Vagina (tissue), 2 donors: ENCODE measurements around the gene RAB27A.
"Not testable (repeated sequence)": the region's sequence is repeated elsewhere in the genome, so short reads cannot be mapped to it uniquely, and the experiment has no call there.

ENCODE experiments used
- CTCF ChIP-seq, 3 experiments: fragments of 450-650 bp in 2 of 3; fragments of 200-600 bp in 1 of 3; sonication (generic) in 1 of 3; IDR thresholded peaks; one replicate each; pipeline ENCODE4 v1.5.1; 2017 to 2019; ENCODE audit warnings: antibody characterized with exemption in 3 of 3, mild to moderate bottlenecking in 2 of 3, moderate library complexity in 2 of 3
- POLR2A ChIP-seq, 2 donors: fragments of 450-650 bp; IDR thresholded peaks; one replicate each; pipeline ENCODE4 v1.6.1; 2017; ENCODE audit warnings: antibody characterized with exemption in 2 of 2, mild to moderate bottlenecking in 2 of 2, moderate library complexity in 2 of 2
- POLR2AphosphoS5 ChIP-seq, 2 donors: sonication (generic); formaldehyde crosslinking; IDR thresholded peaks; one replicate each; pipeline ENCODE4 v1.9.0; 2017; ENCODE audit warnings: antibody characterized with exemption in 2 of 2, mild to moderate bottlenecking in 2 of 2, low read depth in 1 of 2; ENCODE audit not compliant: insufficient read depth in 1 of 2

DNA sequence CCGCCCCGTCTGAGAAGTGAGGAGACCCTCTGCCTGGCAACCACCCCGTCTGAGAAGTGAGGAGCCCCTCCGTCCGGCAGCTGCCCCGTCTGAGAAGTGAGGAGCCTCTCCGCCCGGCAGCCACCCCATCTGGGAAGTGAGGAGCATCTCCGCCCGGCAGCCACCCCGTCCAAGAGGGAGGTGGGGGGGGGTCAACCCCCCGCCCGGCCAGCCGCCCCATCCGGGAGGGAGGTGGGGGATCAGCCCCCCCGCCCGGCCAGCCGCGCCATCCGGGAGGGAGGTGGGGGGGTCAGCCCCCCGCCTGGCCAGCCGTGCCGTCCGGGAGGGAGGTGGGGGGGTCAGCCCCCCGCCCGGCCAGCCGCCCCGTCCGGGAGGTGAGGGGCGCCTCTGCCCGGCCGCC is 13.2 kb upstream of the RAB27A start:
- TF ChIP-seq CTCF (IDR thresholded peaks at IDR 0.05); POLR2A (IDR thresholded peaks at IDR 0.05); POLR2AphosphoS5 (IDR thresholded peaks at IDR 0.05; ENCODE audit: insufficient read depth in 1 of 2, low read depth in 1 of 2): not testable (repeated sequence)
